Stimulated activated CD8-positive, alpha-beta memory T cell treated with anti-CD3 and anti-CD28 coated beads, Interleukin-7, amount 100 ng/mL, for 1 hour (primary cell): ENCODE results near the gene GREB1L.
"Not testable (repeated sequence)": the region's sequence is repeated elsewhere in the genome, so short reads cannot be mapped to it uniquely, and the experiment has no call there.

Experiments
- DNase-seq, 2 donors: peaks; one replicate each; pipeline ENCODE4 v3.0.0-alpha.2; 2020; ENCODE audit warnings: low read depth in 2 of 2

GREB1L gene

DNA sequence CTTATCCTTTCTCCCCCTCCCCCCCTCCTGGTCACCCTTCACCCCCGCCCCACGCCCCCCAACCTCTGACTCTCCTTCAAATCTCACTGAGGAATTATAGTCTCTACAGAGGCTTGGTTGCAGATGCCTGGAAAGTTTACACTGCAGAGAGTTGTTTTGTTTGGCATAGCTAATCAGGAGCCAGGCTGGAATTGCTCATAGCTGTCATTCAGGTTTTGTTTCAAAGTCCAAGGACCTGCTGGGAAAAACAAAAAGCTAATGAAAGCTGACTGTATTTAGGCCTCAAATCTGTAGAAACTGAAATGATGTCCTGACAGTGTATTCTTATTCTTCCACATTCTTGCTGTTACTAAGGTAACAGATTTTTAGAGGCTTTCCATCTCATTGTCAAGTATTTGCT is 22.6 kb downstream of the GREB1L start:
- no peak for DNase-seq

DNA sequence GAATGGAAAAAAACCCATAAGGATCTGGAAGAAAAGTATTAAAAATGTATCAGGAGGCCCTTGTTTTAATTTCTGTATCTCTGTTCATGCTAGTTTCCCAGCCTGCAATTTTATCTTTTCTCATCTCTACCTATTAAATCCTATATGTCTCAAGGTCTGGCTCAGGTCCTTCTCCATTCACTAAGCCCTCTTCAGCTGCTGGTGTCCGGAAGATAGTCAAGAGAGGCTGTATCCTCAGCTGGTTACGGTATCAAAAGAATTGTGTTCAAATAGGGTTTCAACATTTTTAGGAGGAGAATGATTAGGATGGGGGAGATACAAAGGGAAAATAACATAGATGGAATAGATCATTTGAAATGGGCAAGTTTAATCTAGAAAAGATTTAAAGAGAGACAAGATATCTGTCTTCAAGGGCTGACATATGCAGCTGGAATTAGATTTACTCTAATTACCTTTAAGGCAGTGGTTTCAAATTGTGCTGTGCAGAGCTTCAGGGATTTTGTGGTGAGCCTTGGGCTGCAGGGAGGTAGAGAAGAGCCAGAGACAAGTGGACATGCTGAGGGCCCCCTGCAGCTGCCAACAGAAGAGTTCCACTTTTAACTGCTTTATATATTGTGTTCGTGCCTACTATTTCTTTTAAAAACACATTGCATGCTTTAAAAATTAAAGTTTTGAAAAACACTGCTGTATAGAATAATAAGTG is 24.1 kb downstream of the GREB1L start:
- no peak for DNase-seq

GRCh38 chr18:21267400-21267799 is 25.4 kb downstream of the GREB1L start:
- no peak for DNase-seq

- no peak for DNase-seq
These were observed 27.3 kb downstream of the GREB1L start for GRCh38 chr18:21269349-21269748.

GRCh38 chr18:21270453-21270852 is 28.4 kb downstream of the GREB1L start:
- no peak for DNase-seq

DNA sequence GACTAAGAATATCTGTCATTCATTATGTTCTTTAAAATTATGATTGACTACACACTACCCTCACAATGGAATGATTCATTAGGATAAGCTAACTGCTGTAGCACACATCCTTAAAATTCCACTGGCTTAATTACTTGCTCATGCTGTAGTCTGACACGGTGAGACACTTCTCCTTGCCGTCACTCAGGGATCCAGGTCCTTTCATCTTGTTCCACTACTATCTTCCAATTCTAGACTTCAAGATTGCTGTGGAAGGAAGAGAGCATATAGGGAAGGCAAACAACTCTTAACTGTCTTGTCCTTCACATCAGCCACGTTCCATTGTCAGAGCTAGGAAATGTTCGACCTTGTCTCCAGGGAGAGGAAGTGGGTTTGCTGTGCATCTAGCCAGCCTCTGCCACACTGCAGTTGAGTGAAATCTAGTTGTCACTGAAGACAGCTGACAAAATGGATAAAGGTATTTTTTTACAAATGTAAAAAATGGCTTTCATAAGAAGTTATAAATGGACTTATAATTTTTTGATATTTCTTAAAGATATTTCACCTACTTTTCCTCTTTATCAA is 30.1 kb downstream of the GREB1L start:
- no peak for DNase-seq

- DNase-seq = no peak
These were observed 31.5 kb downstream of the GREB1L start for GRCh38 chr18:21273568-21273967.

DNA sequence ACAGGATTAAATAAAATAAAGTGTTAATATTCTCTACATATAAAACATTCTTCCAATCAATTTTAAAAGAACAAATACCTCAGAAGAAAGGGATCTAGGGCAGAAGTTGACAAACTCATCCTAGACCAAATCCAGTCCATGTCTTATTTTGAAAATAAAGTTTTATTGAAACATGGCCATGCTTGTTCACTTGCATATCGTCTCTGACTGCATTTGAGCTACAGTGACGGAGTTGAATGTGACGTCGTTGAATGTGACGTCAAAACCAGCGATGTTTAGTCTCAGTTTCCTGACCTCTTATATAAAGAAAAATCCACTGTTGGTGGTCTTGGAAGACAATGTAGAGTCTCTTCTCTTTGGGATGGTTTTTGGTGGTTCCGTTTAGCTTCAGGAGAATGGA is 33.6 kb downstream of the GREB1L start:
- DNase-seq = no peak

GRCh38 chr18:21277578-21277977 is 35.5 kb downstream of the GREB1L start:
- DNase-seq = no peak

- DNase-seq = not testable (repeated sequence)
These were observed 36.2 kb downstream of the GREB1L start for GRCh38 chr18:21278218-21278617.

- DNase-seq = no peak
These were observed 39.6 kb downstream of the GREB1L start for GRCh38 chr18:21281603-21282002.

- no peak for DNase-seq
These were observed 42.5 kb downstream of the GREB1L start for GRCh38 chr18:21284540-21284939.

DNA sequence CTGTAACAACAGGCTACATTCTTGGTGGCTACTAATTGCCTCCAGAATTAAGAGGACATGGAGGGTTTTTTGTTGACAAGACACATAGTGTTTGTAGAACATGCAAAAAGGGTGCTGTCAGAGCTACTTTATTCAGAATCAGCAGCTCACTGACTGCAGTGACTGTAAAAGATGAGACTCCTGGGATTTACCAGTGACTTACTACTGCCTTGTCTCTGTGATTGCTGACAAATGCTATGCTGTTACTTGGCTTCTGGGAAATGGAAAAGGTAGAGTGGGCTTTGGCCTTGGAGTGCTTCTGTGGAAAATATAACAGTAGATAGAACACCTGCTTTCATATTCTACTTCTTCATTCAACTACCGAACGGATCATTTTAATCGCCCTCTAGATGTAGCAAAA is 47.8 kb downstream of the GREB1L start:
- DNase-seq = no peak

DNA sequence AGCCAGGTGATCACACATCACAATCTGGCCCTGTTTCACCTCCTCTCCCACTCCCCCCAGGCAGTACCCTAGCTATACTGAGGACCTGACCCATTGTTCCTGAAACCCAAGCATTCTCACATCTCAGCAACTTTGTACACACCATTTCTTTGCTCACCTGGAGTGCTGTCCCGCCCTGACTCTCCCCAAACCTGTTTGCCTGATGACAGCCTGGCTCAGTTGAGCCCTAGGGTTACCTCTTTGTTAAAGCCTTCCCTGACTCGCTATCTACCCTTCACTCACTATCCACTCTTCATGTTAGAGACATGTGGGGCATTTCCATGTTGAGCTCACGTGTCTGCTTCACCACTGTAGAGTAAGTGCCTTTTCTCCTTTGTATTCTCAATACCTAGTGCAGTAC is 49.1 kb downstream of the GREB1L start:
- no peak for DNase-seq

DNA sequence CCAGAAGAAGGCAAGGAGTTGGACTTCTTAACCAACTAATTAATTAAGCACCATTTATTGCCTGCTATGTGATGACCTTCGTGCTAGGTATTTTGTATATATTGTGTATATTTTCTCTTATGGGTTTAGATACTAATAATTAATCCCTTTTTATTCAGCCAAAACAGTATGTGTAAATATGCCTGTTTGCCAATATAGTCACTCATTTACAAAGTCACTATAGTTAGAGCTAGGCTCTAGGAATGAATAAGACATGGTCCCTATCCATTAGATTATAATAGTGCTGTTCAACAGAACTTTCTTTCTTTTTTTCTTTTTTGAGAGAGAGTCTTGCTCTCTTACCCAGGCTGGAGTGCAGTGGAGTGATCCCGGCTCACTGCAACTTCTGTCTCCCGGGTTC is 51.4 kb downstream of the GREB1L start:
- DNase-seq = no peak

DNA sequence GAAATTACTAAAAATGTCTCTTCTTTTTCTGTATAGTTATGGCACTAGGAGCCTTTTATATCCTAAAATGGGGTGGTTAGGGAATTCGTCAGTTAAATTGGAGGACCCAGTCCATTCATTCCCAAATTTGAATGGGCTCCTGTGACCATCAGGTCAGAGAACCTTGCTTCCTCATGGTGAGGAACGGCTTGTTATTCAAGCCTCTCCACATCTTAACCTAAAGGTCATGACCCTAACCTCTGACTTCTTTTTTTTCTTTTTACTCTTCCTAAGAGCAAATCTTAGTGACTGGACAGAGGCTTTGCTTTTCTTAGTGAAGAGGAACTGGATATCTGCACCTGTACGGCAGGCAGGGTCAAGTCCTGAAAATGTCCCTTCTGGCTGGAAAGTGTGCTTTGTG is 53.1 kb downstream of the GREB1L start:
- DNase-seq = no peak

- DNase-seq = no peak
These were observed 54.0 kb downstream of the GREB1L start for GRCh38 chr18:21296045-21296444.

GRCh38 chr18:21298351-21298750 is 56.3 kb downstream of the GREB1L start:
- no peak for DNase-seq

DNA sequence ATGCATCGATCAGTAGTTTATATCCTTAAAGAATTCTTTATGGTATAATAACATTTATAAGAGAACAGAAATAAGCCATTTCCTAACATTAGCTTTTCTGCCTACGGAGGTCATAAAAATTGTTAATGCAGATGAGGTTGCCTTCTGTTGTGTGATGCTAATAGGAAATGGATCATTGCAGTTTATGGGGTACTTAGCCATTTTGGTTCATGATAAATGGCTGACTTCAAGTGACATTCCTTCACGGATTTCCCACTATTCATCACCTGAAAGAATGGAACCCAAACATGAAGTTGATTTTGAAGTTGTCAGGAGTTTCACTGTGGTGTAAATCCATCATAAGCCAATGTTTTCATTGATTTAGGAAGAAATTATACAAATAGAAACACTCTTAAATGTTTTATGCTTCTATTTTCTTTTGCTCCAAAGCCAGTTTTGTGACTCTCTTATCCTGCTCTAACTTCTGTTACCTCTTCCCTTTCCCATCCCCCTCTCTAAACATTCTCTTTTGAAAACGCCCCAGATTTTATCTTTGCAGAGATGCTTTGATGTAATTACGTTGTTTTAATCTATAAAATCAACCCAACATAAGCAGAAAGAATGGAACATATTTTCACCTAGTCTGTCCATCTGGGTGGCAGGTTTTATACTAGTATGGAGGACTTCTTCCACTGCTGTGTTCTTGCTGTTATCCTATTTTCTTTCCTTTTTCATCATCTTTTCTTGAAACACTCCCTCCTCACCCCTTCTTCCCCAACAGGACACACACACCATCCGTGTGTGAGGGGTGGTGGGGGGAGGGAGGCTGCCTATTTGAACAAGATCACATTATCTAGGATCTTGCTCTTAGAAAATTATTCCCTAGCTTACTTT is 58.2 kb downstream of the GREB1L start:
- DNase-seq = no peak

- no peak for DNase-seq
These were observed 58.8 kb downstream of the GREB1L start for GRCh38 chr18:21300908-21301200.

DNA sequence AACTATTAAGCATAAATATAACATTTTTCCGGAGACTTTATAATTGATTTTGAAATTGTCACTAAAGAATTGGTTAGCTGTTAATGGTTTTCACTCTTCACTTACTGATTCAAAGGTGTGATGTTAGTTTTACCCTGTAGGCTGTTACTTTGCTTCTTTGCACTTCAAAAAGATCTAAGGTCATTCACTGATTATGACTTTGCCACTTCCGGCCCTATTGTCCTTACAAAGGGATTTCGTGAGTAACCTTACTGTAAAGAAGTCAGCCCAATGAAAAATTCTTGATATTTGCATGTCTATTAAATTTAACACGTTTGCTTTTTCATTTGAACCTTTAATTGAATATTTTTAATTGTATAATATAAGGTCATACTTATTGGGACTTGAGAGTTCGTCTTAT is 61.4 kb downstream of the GREB1L start:
- DNase-seq = no peak

- no peak for DNase-seq
These were observed 61.9 kb downstream of the GREB1L start for GRCh38 chr18:21303895-21304294.

- DNase-seq = no peak
These were observed 63.6 kb downstream of the GREB1L start for GRCh38 chr18:21305621-21306020.
